HG02588 (cell line): ENCODE results near the gene KYAT1.
"Not testable (repeated sequence)": the region's sequence is repeated elsewhere in the genome, so short reads cannot be mapped to it uniquely, and the experiment has no call there.

ENCODE experiments used
- ATAC-seq: cut with Tn5 transposase; IDR thresholded peaks from one replicate; pipeline ENCODE4 v1.9.1; 2021; ENCODE audit warnings: mild to moderate bottlenecking, moderate library complexity; ENCODE audit not compliant: unreplicated experiment

KYAT1 gene

DNA sequence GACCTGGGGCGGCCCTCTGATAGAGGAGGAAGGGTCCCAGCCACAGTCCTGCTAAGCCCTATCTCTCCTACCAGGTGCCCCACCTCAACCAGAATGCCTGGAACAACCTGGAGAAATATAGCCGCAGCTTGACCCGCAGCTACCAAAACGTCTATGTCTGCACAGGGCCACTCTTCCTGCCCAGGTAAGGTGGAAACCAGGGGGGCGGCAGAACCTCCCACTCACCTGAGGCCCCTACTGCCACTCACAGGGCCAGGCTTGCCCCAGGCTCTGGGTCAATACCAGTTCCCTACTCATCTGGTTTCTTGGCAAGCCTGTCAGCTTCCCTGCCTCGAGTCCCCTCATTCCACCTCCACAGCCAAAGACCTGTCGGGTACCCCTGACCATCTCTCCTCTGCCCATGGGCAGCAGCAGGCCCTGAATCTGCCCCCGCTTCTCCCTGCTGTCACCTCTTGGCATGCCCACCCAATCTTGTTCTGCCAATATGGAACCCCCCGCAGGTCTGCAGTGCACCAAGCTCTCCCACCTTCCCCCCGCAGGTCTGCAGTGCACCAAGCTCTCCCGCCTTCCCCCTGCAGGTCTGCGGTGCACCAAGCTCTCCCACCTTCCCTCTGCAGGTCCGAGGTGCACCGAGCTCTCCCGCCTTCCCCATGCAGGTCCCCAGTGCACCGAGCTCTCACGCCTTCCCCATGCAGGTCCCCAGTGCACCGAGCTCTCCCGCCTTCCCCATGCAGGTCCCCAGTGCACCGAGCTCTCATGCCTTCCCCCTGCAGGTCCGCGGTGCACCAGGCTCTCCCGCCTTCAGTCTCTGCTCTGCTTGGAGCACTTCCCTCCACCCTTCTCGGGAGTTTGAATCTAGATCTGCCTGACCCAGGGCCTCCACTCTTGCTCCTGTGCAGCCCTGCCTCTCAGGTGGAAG, 60.8 kb downstream of the KYAT1 start:
- no peak for ATAC-seq

DNA sequence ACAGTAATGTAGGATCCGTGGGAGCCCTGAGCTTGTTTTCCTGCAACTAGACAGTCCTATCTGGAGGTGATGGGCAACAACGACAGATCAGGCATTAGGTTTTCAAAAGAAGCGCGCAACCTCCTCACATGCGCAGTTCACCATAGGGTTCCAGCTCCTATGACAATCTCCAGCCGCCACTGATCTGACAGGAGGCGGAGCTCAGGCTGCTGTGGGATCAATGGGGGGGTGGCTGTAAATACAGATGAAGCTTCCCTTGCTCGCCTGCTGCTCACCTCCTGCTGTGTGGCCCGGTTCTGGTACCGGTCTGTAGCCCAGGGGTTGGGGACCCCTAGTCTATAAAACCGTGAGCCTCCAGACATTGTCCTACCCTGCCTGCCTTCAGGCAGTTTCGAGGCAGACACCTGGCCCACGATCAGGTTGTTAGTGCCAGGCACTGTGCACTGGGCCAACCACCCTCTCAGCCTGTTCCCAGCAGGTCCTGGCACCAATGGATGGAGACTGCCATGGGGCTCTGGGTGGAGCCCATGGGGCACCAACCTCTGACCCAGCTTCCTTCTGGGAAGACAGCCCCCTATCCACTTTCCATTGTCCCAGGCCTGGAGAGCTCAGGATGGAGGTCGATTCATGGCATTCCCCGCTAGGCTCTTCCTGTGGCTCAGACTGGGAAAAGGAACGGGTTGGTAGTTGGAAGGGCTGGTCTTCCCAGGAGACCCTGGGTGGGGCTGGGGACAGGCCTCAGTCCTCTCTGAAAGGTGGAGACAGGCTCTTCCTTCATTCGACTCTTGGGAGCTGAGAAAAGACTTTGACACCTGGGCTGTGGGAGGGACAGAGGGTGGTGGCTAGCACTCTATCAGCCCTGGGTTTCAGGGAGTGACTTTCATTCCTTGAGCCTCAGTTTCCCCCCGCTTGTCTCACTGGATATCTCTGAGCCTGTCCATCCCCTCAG, 61.8 kb downstream of the KYAT1 start:
- no peak for ATAC-seq

DNA sequence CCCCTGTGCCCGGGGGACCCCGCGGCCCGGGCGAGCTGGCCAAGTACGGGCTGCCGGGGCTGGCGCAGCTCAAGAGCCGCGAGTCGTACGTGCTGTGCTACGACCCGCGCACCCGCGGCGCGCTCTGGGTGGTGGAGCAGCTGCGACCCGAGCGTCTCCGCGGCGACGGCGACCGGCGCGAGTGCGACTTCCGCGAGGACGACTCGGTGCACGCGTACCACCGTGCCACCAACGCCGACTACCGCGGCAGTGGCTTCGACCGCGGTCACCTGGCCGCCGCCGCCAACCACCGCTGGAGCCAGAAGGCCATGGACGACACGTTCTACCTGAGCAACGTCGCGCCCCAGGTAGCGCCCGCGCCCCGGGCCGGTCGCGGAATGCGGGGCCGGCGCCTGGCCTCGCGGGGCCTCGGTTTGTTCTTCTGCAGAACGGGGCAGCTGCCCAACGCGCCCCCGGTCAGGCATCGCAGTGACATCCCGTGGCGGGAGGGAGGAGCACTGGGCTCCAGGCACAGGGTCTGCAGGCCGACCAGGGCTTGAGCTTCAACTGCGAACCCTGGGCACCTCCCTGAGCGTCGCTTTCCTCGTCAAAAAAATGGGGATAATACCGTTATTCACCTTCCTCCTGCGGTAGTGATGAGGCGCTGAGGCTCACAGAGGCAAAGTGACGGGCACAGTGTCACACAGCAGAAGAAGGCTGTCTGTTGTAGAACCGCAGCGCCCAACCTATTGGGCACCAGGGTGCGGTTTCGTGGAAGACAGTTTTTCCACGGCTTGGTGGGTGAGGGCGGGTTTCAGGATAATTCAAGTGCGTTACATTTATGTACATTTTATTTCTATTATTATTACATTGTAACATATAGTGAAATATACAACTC, 62.7 kb downstream of the KYAT1 start:
- peak; percentile 19 for ATAC-seq

DNA sequence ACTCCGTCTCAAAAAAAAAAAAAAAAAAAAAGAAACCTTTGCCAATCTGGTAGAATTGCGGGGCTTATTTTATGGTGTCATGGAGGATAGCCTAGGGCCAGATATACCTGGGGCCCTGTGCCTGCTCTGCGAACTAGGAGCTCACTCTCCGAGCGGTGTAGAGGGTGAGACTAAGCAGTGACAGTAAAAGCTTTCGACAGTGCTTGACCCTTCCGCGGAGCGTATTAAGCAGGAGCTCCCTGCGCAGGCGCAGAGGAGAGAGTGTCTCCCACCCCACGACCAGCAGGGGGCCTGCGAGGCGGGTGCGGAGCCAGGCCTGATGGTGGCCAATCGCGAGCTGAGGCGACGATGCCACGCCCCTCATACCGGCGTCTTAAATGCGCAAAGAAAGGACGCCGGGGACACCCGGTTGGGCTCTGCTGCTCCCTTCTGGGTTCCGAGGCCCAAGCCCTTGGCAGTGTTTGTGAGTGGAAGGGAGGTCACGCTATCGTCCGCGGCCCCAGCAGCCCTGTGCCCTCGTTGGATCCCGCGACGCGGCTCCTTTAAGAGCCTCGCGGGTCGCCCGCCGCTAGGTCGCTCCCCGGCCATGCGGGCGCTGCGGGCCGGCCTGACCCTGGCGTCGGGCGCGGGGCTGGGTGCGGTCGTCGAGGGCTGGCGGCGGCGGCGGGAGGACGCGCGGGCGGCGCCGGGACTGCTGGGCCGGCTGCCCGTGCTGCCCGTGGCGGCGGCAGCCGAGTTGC, 63.5 kb downstream of the KYAT1 start, which contains the start of gene ENDOG:
Gene ENDOG (plus strand): TSS at position 402 of the 740 bp plus-strand sequence. CDS start 185 bp downstream, at position 587.
- ATAC-seq: peak; percentile 89

DNA sequence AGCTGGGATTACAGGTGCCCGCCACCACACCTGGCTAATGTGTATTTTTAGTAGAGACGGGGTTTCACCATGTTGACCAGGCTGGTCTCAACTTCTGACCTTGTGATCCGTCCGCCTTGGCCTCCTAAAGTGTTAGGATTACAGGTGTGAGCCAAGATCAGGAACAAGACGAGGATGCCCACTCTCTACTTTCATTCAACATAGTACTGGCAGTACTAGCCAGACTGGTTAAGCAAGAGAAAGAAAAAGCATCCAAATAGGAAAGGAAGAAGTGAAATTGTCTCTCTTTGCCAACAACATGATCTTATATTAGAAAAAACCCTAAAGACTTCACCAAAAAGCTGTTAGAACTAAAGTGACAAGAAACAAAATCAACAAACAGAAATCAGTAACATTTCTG, 70.9 kb downstream of the KYAT1 start:
- ATAC-seq: no peak

DNA sequence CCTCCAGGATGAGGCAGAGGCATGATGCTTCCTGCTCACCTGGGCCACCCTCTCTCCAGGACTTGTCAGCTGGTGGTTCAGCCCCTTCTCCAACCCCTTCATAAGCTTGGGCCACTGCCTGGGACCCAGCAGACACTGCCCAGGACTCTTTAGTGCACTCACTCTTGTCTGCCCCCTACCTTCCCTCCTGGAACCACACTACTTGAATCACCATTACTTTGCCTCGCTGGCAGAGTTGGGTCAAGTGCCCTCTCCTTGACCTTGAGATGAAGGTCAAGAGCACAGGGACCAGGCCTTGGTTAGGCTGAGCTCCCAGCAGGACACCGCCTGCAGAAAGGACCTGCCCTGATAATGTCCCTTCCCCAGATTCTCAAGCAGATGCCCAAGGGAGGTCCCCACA, 71.9 kb downstream of the KYAT1 start:
- no peak for ATAC-seq

DNA sequence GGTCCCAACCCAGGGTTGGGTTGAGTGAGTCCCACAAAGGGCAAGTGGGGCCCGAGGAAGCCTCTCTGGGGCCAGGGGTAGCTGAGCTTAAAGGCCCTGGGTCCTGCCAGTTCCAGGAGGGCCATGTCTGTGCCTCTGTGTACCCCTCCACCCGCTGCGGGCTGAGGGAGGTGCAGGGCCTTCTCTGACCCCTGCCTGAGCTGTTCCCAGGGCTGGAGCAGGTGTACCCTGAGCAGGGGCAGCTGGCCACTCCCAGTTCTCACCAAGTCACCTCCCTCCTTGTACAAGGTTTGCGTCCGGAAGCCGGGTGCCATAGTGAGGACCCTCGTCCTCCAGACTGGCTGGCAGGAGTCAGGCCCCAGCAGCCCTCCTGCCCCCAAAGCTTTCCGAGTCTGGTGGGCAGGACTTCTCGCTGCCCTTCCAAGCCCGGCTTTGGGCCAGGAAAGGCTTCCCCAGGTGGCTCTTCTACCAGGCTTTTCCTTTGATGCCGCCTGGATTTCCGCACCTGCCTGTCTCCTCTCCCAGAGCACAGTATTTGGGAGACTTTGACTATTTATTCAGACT, 72.6 kb downstream of the KYAT1 start:
- no peak for ATAC-seq

DNA sequence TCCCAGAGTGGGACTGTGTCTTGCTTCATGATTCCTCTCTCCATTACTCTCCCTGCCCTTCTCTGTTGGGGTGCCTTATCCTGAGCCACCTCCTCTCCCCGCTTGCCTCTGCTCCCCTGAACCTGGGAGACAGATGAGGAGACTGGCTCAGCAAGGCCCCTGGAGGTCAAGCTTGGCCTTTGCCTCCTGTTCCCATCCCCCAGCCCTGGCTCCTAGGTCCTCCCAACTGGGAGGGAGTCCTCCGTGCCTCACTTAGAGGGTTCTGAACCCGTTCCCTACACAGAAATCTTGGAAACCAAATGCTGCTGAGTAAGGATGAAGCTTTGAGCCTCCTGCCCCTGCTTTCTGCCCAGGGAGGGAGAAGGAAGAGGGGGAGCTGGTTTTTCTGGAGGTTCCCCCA, 73.2 kb downstream of the KYAT1 start:
- no peak for ATAC-seq

DNA sequence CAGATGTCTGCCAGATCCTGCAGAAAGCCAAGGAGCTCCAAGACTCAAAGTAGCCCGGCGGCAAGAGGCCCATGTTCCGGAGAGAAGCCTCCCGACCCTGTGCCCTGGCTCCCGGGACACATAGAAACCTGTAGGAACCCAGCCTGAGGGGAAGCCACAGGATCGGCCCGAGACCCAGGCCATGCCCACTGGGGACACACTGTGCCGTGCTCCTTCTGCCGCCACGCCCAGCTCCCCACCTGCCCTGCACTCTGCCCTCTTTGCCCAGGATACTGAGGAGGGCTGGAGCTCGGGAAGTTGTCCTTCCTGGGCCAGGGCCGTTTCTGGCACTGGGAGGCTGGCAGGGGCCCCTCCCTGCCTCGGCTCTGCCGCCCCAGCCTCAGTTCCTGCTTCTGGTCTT, 73.9 kb downstream of the KYAT1 start:
- no peak for ATAC-seq

DNA sequence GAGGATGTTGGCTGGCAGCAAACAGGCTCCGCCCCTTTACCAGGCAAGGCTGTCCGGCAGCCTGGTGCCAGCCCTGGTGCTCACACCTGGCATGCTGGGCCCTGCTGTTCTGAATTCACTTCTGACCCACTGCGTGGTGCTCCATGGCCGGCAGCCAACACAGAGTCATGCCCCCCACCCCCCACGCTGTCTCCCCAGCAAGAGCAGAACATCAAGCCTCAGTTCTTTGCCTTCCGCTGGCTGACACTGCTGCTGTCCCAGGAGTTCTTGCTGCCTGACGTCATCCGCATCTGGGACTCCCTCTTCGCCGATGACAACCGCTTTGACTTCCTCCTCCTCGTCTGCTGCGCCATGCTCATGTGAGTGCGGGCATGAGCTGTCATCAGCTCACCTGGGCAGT, 76.1 kb downstream of the KYAT1 start:
- no peak for ATAC-seq

DNA sequence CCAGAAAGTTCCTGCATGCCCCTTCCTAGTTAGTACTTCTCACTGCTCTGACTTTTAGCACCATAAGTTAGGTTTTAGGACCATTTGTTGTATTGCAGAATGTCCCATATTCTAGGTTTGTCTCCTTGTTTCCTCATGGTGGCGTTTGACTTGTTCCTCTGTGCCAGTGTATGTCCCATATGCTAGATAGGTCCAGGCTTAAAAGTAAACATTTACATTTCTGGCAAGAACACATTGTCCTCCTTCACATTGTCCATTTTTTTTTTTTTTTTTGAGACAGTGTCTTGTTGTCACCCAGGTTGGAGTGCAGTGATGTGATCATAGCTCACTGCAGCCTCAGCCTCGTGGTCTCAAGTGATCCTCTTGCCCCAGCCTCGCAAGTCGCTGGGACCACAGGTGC, 79.3 kb downstream of the KYAT1 start:
- ATAC-seq: no peak

DNA sequence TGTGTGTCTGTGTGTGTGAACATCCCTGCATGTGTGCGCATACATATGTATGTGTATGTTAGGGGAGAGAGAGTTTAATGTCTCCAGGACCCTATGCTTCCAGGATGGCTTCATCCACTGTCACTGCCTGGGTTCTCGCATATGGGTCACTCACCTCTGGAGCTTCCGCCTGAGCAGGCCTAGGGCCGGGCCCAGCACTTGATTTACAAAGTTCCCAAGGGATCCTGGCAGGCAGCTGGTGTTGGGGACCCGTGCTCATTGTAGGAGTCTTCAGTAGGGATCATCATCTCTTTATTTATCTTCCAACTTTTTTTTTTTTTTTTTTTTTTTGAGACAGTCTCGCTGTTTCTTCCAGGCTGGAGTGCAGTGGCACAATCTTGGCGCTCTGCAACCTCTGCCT, 81.7 kb downstream of the KYAT1 start:
- no peak for ATAC-seq

DNA sequence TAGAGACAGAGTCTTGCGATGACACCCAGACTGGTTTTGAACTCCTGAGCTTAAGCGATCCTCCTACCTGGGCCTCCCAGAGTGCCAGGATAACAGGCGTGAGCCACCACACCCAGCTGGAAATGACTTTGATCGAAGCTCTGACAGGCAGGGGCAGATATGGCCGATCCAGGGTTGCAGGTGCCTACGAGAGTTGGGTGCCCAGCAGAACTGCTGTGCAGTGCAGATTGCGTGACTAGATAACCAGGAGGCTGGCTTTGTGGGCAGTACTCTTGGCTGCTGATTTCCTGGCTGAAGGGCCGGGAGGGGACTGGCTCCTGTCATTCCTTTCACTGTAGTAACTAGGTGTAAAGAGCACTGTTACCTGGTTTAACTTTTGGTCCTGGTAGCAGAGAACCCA, 82.9 kb downstream of the KYAT1 start:
- ATAC-seq: no peak

DNA sequence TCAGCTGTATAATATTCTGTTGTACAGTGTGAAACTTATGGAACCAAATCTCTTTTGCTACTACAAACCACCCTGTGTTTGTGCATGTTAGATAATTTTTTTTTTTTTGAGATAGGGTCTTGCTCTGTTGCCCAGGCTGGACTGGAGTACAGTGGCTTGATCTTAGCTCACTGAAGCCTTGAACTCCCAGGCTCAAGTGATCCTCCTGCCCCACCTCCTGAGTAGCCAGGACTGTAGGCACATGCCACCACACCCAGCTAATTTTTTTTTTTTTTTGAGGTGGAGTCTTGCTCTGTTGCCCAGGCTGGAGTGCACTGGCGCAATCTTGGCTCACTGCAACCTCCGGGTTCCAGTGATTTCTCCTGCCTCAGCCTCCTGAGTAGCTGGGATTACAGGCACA, 86.8 kb downstream of the KYAT1 start:
- ATAC-seq: not testable (repeated sequence)

DNA sequence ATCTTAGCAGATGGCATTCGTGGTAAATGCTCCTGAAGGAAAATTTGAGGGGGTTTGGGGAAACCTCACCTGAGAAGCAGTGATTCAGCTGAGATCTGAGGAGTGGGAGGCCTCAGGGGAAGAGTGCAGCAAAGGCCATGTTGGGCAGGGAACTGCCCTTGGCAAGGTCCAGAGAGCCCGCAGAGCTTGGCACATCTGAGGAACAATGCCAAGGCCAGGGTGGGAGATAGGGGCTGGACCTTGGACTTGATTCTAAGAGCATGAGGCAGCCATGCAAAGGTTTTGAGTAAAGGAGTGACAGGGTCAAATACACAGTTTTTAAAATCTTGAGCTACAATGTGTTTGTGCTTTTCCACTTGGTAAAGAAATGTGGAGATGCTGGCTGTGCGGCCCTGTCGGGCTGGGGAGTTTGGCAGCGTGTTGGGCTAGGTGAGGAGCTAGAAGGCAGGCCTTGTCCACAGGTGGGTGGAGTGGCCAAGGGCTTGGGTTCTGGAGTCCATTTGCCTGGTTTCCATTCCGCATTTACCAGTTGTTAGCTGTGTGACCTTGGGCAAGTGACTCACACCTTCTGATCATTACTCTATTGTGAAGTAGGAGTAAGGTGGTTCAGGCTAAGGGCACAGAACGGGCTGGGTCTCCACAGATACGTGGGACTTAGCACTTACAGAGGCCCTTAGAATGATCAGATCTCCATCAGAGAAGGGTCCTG, 88.6 kb downstream of the KYAT1 start:
- ATAC-seq: no peak

DNA sequence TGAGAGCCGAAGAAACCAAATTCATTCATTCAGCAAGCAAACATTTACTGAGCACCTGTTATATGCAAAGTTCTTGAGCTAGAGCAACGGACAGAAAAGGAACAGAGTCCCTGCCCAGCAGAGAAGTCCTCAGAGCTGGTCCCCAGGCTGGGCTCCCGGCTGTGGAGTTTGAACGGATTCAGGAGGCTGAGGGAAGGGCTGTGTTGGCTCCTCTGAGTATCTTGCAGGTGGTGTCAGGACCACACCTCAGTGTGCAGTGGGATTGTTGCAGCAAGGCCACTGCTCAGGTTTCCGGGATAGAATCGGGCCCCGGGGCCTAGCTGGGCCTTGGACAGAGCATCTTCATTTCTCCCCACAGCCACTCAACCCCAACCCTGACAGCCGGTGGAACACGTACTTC, 89.6 kb downstream of the KYAT1 start:
- no peak for ATAC-seq

DNA sequence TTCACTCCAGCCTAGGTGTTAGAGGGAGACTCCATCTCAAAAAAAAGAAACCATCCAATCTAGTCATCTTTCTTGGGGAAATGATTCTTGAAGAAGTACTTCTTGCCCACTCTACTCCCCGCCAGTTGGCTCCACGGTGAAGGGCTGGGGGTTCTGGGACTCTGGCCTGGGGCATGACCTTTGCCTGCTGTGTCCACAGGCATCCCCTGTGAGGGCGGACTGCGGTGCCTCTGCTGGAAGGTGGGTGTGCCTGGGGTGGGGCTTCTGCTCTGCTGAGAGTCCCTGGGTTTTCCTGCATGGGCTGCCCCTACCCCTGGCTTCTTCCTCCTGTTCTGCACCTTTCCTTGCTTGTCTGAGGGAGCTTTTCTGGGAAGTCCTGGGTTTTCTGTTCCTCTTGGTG, 91.2 kb downstream of the KYAT1 start:
- no peak for ATAC-seq

DNA sequence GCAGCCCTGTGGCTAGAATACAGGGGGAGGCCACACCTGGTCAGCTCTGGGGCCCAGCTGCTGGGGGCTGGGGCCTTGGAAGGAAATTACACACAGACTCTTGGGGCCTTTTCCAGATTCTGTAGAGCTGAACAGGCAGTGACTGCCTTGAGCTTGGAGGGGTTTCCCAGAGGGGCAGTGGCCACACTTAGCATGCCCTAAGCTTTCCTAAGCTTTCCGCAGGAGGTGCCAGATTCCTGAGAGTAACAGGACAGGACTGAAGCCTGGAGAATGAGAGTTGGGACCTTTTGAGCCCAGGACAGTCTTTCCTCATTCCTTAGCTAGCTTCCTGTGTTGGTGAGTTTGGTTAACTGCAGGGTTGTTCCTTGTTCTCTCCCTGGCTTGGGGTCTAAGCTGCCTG, 93.3 kb downstream of the KYAT1 start:
- ATAC-seq: no peak

DNA sequence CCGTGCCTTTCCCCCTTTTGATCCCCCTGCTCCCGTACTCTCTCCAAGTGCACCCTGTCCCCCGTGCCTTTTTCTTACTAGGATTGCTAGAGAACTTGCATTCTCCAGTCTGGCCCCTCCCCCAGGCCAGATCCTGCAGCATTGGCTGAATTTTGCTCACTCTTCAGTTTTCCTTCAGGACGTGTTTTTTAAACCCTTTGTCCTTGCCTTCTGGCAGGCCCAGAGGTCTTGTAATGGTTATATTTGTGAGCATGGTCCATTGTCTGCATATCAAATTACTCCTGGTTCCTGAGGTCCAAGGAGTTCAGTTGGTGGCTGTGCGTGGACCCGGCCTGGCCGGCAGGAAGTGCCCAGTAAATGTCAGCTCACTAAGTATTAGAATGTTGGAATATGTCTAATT, 94.1 kb downstream of the KYAT1 start:
- no peak for ATAC-seq
